ENCODE results near the gene PARP12.

Gene PARP12

DNA sequence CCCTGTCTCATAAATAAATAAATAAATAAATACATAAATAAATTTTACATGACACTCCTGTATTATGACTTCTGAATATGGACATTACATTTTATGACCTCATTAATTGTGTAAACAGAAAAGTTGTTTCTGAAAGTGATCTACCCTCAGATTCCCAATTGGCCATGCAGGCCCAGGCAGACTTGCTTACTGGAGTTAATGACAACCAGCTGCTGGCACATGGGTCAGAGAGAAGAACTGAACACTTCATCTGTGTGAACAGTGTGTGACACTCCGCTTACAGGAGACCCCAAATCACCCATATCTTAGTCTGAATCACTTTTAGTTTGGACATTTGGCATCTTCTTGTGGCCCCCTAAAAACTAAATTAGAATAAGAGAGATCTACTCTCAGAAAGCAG is 31.4 kb downstream of the PARP12 start:
- TF ChIP-seq, protein P1, sequence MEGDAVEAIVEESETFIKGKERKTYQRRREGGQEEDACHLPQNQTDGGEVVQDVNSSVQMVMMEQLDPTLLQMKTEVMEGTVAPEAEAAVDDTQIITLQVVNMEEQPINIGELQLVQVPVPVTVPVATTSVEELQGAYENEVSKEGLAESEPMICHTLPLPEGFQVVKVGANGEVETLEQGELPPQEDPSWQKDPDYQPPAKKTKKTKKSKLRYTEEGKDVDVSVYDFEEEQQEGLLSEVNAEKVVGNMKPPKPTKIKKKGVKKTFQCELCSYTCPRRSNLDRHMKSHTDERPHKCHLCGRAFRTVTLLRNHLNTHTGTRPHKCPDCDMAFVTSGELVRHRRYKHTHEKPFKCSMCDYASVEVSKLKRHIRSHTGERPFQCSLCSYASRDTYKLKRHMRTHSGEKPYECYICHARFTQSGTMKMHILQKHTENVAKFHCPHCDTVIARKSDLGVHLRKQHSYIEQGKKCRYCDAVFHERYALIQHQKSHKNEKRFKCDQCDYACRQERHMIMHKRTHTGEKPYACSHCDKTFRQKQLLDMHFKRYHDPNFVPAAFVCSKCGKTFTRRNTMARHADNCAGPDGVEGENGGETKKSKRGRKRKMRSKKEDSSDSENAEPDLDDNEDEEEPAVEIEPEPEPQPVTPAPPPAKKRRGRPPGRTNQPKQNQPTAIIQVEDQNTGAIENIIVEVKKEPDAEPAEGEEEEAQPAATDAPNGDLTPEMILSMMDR (IDR thresholded peaks at IDR 0.05; ENCODE audit: borderline replicate concordance, extremely low read depth, low read length, poor library complexity, severe bottlenecking): no peak
- no peak for TF ChIP-seq EZH2 (IDR thresholded peaks at IDR 0.05; ENCODE audit: borderline replicate concordance, low read depth, low read length, severe bottlenecking)
- H3K36me3 ChIP-seq (ENCODE audit: insufficient read depth, low read length): peaks cover 57% of the 10 kb centered on the region
- H3K27ac ChIP-seq (ENCODE audit: low read length): no peak overlapping the region
- H2AFZ ChIP-seq (ENCODE audit: low read depth, low read length): no peak overlapping the region
- ATAC-seq (ENCODE audit: insufficient read depth, low read depth): no peak
- H3K27me3 ChIP-seq (ENCODE audit: insufficient read depth, low read length, poor library complexity): no peaks in the 10 kb centered on the region
- H3K9me3 ChIP-seq (ENCODE audit: insufficient read depth, low read length, severe bottlenecking): no peaks in the 10 kb centered on the region
- no peak for DNase-seq
- no peak overlapping the region for H3K4me2 ChIP-seq (ENCODE audit: insufficient read depth, low read length)
- no peak overlapping the region for H3K9ac ChIP-seq (ENCODE audit: low read depth, low read length)
- peaks cover 2% of the 10 kb centered on the region for H4K20me1 ChIP-seq (ENCODE audit: insufficient read depth, low read length)
- no peak overlapping the region for H3K4me3 ChIP-seq (ENCODE audit: low read depth in 1 of 2, low read length in 2 of 2)
- H3K79me2 ChIP-seq (ENCODE audit: insufficient read depth, low read length): no peaks in the 10 kb centered on the region
- H3K4me1 ChIP-seq (ENCODE audit: insufficient read depth, low read length): peaks cover 2% of the 10 kb centered on the region; the same call in 1 of the 2 replicates

DNA sequence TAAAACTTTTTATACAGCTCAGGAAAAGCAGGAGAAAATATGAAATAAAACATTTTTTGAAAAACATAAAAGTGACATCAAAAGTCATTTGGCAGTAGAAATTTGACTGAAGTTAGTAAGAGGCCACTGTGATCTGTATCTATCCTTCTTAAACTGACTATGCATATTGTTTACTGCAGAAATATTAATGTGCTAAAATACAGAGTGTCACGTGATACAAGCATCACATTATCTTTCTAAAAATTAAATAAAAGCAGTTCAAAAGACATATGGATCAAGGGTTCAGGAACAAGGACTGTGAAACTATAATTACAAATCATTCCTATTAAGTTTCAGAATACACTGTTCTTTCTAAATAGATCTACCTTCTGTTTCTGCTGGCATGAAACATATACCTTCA is 33.7 kb downstream of the PARP12 start:
- Histone ChIP-seq H3K4me2 (ENCODE audit: insufficient read depth, low read length) (no peak overlapping the region), H3K9ac (ENCODE audit: low read depth, low read length) (no peak overlapping the region), H3K4me3 (ENCODE audit: low read depth in 1 of 2, low read length in 2 of 2) (no peak overlapping the region), H3K79me2 (ENCODE audit: insufficient read depth, low read length) (no peaks in the 10 kb centered on the region), H3K27me3 (ENCODE audit: insufficient read depth, low read length, poor library complexity) (no peaks in the 10 kb centered on the region), H3K36me3 (ENCODE audit: insufficient read depth, low read length) (peaks cover 65% of the 10 kb centered on the region), H3K4me1 (ENCODE audit: insufficient read depth, low read length) (no peaks in the 10 kb centered on the region), H3K27ac (ENCODE audit: low read length) (no peak overlapping the region), H2AFZ (ENCODE audit: low read depth, low read length) (no peak overlapping the region), H4K20me1 (ENCODE audit: insufficient read depth, low read length) (peaks cover 2% of the 10 kb centered on the region), H3K9me3 (ENCODE audit: insufficient read depth, low read length, severe bottlenecking) (no peaks in the 10 kb centered on the region)
- ATAC-seq (ENCODE audit: insufficient read depth, low read depth): no peak
- DNase-seq: no peak
- TF ChIP-seq, protein P1 (IDR thresholded peaks at IDR 0.05; ENCODE audit: borderline replicate concordance, extremely low read depth, low read length, poor library complexity, severe bottlenecking): no peak
- TF ChIP-seq EZH2 (IDR thresholded peaks at IDR 0.05; ENCODE audit: borderline replicate concordance, low read depth, low read length, severe bottlenecking): no peak

DNA sequence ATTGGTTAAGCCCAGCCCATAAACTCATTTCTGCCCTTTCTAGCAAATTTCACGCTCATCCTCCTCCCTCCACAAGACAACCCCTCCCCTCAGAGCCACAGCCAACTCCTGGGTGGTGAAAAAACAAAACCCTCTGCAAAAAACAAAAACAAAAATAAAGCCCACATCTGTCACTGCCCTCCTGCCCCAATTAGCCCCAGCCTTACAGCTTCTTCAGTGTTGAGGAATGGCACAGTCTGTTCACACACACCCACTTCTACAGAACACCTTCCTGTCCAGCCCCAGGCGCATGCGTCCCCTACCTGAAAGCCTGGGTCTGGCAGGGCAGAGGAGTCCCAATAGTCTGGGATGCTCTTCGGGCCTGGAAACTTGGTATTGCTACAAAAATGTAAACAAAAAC is 34.4 kb downstream of the PARP12 start:
- no peak overlapping the region for H2AFZ ChIP-seq (ENCODE audit: low read depth, low read length)
- H4K20me1 ChIP-seq (ENCODE audit: insufficient read depth, low read length): peaks cover 2% of the 10 kb centered on the region
- no peak for TF ChIP-seq EZH2 (IDR thresholded peaks at IDR 0.05; ENCODE audit: borderline replicate concordance, low read depth, low read length, severe bottlenecking)
- no peak overlapping the region for H3K4me3 ChIP-seq (ENCODE audit: low read depth in 1 of 2, low read length in 2 of 2)
- no peak overlapping the region for H3K4me2 ChIP-seq (ENCODE audit: insufficient read depth, low read length)
- DNase-seq (no peak), ATAC-seq (ENCODE audit: insufficient read depth, low read depth) (no peak)
- H3K27ac ChIP-seq (ENCODE audit: low read length): no peak overlapping the region
- peaks cover 65% of the 10 kb centered on the region for H3K36me3 ChIP-seq (ENCODE audit: insufficient read depth, low read length)
- no peaks in the 10 kb centered on the region for H3K4me1 ChIP-seq (ENCODE audit: insufficient read depth, low read length)
- H3K79me2 ChIP-seq (ENCODE audit: insufficient read depth, low read length): no peaks in the 10 kb centered on the region
- H3K9ac ChIP-seq (ENCODE audit: low read depth, low read length): no peak overlapping the region
- no peaks in the 10 kb centered on the region for H3K27me3 ChIP-seq (ENCODE audit: insufficient read depth, low read length, poor library complexity)
- no peaks in the 10 kb centered on the region for H3K9me3 ChIP-seq (ENCODE audit: insufficient read depth, low read length, severe bottlenecking)

DNA sequence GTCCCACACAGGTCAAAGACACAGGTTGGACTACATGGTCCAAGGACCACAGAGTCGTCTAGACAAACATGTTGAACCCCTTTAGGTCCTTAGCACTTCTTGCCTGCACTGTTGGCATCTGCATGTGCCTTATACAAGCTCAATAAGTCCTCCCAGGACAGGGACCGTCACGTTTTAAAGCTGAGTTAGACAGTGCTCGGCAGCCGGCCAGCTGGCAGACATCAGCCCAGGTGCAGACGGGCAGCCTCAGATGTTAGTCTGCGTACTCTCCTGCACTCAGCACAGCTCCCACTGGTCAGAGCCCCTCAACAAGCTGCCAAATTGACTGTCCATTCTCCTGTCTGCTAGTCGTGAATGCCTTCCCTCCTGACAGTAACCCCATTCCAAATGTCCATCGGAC is 34.9 kb downstream of the PARP12 start:
- H3K36me3 ChIP-seq (ENCODE audit: insufficient read depth, low read length): peaks cover 65% of the 10 kb centered on the region
- DNase-seq (no peak), ATAC-seq (ENCODE audit: insufficient read depth, low read depth) (no peak)
- no peaks in the 10 kb centered on the region for H3K9me3 ChIP-seq (ENCODE audit: insufficient read depth, low read length, severe bottlenecking)
- no peak overlapping the region for H3K9ac ChIP-seq (ENCODE audit: low read depth, low read length)
- no peaks in the 10 kb centered on the region for H3K4me1 ChIP-seq (ENCODE audit: insufficient read depth, low read length)
- no peak overlapping the region for H3K4me3 ChIP-seq (ENCODE audit: low read depth in 1 of 2, low read length in 2 of 2)
- no peak overlapping the region for H2AFZ ChIP-seq (ENCODE audit: low read depth, low read length)
- no peak for TF ChIP-seq EZH2 (IDR thresholded peaks at IDR 0.05; ENCODE audit: borderline replicate concordance, low read depth, low read length, severe bottlenecking)
- TF ChIP-seq, protein P1 (IDR thresholded peaks at IDR 0.05; ENCODE audit: borderline replicate concordance, extremely low read depth, low read length, poor library complexity, severe bottlenecking): no peak
- no peaks in the 10 kb centered on the region for H3K27me3 ChIP-seq (ENCODE audit: insufficient read depth, low read length, poor library complexity)
- H3K79me2 ChIP-seq (ENCODE audit: insufficient read depth, low read length): no peaks in the 10 kb centered on the region
- H3K27ac ChIP-seq (ENCODE audit: low read length): no peak overlapping the region
- H3K4me2 ChIP-seq (ENCODE audit: insufficient read depth, low read length): no peak overlapping the region
- peaks cover 2% of the 10 kb centered on the region for H4K20me1 ChIP-seq (ENCODE audit: insufficient read depth, low read length)
